Nucleus accumbens (tissue), 56 donors: ENCODE data around the gene THSD4.

Experiments
- DNase-seq, 56 donors: peaks; one replicate each; lab custom pipeline; 2025; lab: John Stamatoyannopoulos, UW

The THSD4 gene

GRCh38 chr15:71096676-71097075, 18.6 kb upstream of the THSD4 start:
- no peak for DNase-seq

DNA sequence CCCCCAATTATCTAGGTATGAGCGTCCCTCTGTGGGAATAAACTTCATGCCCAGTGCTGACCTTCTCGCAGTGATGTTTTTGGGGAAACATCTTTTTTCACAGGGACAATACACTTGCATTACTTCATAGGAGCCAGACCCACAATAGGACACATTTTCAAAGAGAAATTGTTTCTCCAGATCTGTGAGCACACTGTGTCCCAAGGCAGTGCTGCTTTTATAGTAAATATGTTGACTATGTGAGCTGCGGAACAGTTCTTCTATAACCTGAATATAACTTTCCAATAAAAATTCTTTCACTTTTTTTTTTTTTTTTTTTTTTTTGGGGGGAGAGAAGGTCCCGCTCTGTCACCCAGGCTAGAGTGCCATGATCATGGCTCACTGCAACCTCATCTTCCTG, 17.4 kb upstream of the THSD4 start:
- no peak for DNase-seq

DNA sequence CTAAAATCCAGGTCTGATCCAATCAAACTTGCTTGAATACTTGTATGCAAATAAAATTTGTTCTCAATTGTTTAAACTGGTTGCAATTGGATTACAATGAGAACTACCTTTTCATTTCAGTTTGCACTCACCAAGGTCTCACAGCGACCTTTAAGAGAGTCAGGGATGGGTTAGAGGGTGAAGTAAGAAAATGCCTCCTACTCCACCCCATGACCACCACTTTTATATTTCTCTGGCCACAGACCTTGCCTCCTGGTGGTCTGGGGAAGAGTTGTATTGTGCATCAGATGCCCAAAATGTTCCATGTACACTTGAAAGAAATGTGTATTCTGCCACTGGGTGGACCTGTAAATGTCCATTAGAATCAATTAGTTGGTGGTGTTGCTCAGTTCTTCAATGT, 16.4 kb upstream of the THSD4 start:
- DNase-seq: no peak

DNA sequence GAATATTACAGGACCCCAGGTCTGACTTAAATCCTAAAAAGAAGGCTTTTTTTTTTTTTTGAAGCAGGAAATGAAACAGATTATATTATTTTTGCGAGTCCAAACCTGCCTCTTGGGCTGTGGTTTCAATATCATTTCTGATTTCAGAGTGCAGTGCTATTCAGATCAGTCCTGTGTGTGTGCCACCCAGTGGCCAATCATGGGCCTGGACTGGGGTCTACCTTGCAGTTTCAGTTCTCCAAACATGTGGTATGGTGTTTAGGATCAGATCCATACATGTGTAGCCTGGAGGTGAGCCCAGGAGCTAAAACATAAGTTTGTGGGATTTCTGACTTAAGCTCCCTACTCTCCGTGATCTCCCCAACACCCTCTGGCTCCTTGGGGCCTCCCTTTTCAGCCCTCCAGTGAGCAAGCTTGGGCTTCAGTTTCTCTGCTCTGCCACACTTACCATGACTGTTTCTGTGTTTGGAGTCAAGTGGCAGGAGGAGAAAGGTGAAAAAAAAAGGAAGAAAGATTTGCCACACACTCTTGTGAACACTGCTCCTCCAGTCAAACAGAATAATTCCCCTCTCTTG, 12.1 kb upstream of the THSD4 start:
- DNase-seq: no peak

GRCh38 chr15:71104636-71105035, 10.6 kb upstream of the THSD4 start:
- DNase-seq: no peak

- DNase-seq: no peak
Measured at GRCh38 chr15:71105444-71105843, 9.8 kb upstream of the THSD4 start.

DNA sequence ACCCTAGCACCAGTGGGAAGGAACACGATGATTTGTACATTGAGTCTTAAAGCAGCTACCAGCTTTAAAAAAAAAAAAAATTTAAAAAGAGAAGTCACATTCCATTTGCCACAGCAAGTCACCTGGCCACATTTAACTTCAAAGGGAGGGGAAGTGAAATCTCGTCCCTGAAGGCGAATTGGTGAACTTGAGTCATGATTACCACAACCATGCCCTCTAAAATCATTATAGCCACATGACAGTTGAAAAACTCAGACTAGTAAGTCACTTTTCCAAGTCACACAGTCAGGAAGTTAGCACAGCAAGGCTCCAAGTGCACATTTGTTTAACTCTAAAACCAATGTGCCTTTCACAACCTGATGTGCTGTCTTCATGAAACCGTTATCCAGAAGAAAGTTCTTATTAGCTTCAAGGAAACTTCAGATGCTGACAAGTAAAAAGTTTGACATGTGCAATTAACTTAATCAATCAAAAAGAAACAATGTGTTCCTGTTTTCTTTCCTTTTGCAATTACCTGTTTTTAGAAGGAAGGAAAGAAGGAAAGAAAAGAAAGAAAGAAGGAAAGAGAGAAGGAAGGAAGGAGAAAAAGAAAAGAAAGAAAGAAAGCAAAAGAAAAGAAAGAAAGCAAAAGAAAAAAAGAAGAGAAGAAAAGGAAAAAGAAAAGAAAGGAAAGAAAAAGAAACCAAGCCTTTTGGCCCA, 8.3 kb upstream of the THSD4 start:
- DNase-seq: no peak

DNA sequence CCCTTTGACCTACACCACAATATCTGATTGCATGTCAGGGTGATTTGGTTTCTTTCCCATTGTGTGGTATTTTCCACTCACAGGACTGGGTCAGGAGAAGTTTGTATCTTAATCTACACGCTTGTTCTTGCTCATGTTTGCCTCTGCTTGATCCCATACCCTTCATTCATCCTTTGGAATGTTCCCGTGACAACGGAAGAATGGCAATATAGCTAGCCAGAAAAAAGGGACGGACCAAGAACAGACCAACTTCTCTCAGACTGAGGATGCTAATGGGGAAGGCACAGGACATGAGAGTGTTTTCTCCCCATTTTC, 7.8 kb upstream of the THSD4 start:
- no peak for DNase-seq

DNA sequence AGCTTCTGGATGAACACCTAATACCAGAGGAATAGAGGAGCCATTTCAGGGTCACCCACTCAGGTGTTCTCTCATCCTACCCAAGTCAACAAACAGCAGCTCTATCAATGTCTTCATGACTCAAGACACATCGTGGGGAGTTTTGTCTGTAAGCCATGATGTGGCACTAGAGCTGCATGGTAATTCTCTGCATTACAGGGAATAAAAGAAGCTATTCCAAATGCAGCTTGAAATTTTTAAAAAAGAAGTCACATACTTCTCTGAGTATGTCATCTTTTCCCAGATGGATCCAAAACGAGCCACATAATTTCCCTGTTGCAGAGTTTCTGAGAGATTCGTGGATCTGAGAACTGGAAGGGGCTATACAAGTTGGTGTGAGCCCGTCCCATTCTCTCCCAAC, 6.1 kb upstream of the THSD4 start:
- DNase-seq: no peak

DNA sequence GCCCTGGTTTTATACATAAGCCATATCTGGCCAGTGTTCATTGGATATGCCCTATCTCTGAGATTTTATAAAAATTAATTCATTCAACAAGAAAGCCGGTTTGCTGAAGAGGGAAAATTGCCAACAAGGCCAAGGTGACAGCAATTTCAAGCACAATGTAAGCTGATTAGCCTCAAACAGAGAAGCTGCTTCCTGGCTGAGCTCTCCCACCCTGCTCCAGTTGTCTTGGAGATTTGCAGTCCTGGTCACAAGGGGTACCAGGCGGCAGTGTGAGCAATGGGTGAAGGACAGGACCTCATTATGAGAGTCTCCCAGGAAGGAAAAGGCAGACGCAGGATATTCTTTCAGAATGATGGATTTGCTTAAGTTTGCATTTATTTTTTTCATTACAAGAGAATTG, 5.4 kb upstream of the THSD4 start:
- no peak for DNase-seq

DNA sequence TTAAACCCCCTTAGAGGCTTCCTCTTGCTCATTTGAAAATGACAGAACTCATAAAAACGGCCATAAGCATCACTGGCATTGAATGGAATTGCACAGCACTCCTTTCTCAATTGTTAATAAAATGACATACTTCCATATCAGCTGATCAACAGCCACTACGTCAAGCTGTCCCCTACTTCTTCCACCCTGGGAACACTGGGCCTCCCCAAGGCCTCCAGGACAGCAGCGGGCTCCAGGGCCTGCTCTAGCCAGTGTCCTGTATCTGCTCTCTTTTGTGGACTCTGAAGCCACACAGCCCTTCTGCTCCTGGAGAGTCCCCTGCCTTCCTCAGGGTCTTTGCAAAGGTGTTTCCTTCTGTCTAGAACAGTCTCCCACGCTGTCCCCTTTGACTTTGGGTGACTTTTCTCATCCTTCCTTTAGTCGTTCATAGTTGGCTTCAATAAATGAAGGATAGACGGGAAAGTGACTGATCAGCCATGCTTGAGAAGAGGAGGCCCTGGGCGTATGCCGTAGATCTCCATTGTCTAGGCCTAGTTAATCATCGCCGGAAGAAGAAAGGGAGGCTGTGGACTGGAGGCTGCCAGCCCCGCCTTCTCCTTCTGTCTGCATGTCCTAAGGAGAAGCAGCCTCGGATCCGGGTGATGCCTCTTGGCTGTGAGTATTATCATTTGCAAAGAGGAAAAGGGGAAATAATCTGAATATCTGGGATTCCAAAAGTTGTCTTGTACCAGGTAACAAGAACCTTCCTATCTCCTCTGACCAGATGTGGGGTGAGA, 4.7 kb upstream of the THSD4 start:
- DNase-seq: no peak

- DNase-seq: no peak
Measured at GRCh38 chr15:71111181-71111565, 4.1 kb upstream of the THSD4 start.

DNA sequence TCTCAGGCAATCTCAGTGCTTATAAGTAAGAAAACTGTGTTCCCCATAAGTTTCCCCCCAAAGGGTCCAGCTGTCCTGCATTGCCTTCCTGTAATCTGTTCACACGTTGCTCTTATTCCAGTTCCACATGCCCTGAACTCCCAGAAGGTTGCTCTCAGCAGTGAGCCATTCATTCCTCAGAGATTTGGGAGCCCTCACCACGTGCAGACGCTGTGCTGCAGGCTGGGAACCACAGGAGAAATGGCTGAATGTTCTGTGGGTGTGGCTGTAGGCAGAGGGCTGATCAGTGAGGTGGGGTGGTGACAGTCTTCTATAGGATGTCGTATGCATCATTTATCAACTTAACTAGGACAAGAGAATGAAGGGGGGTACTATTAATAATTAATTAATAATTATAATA, 3.3 kb upstream of the THSD4 start:
- DNase-seq: no peak

GRCh38 chr15:71112429-71112828, 2.8 kb upstream of the THSD4 start:
- DNase-seq: no peak

GRCh38 chr15:71114066-71114680, 1.1 kb upstream of the THSD4 start:
- DNase-seq: no peak

DNA sequence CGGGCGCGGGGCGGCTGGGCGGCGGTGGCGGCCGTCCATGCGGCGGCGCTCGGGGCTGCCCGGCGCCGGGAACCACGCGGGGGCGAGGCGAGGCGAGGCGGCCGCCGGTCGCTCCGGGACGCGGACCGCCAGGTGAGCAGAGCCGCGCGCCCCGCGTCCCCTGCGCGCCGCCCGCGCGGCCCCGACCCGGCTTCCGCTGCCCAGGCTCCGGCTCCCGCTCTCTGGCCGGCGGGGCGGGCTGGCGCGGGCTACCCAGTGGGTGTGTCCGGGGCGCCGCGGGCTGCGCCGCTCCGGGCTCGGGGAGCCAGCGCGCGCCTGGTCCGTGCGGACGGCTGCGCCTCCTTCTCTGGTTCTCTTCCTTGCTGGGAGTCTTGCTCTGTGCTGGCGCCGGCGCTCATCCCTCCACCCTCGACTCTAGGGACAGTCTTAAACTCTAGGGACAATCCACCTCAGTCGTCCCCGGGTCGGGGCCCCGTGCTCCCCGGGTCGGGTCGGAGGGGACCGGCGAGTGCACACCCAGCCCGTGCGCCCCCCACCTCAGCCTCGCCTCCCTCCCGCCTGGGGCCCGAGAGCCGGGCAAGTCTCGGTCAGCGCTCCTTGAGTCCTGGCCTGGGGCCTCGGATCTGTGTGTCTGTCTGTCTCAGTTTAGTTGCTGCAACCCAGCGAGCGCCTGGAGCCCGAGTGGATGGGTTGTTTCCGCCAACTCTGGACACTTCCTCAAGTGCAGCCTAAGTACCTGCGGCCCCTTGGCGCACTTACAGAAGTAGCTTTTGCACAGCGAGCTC, 488 bp downstream of the THSD4 start:
- no peak for DNase-seq

- no peak for DNase-seq
Measured at GRCh38 chr15:71116366-71116765, 1.1 kb downstream of the THSD4 start.

- DNase-seq: no peak
Measured at GRCh38 chr15:71116942-71117341, 1.7 kb downstream of the THSD4 start.

DNA sequence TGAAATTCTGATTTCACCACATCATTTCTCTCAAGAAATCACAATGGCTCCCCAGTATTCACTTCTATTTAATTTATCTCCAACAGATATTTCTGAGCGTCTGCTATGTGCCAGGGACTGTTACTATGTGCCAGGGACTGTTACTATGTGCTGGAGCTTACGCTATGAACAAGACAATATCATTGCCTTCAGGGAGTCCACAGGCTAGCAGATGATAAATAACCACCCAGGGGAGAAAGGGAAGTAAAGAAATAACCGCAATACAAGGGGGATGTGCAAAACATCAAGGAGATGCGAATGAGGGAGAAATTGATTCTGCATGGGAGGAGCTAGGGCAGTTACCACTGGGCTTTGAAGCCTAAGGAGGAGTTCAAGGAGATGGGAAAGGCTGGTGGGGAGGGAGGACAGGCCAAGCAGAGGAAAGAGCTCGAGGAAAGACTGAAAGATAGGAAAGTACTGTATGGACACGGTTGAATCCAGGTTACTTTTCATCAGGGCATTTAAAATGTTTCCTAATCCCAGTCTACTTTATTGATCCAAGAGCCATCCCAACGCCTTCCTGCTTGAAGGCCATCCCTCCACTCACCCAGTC, 2.5 kb downstream of the THSD4 start:
- no peak for DNase-seq

GRCh38 chr15:71118345-71118744, 3.1 kb downstream of the THSD4 start:
- no peak for DNase-seq
